BE2C (cell line): ENCODE data around the gene MYO1E.

Experiments used
- DNase-seq: peaks from one replicate; pipeline ENCODE4 v3.0.0-alpha.2; 2020
- H3K27me3 ChIP-seq: fragments of 250-450 bp; sonication (Bioruptor Pico); 2 replicates; pipeline ENCODE4 v1.5.1; 2020; ENCODE audit warnings: mild to moderate bottlenecking
- H3K36me3 ChIP-seq: fragments of 250-450 bp; sonication (Bioruptor Pico); 2 replicates; pipeline ENCODE4 v1.5.1; 2020; ENCODE audit warnings: mild to moderate bottlenecking
- H3K4me1 ChIP-seq: fragments of 250-450 bp; sonication (Bioruptor Pico); 2 replicates; pipeline ENCODE4 v1.5.1; 2020
- H3K4me3 ChIP-seq: 2 replicates; pipeline ENCODE4 v1.5.1; 2011; ENCODE audit warnings: low read depth, low read length
- H3K9me3 ChIP-seq: fragments of 250-450 bp; sonication (Bioruptor Pico); 2 replicates; pipeline ENCODE4 v1.5.1; 2020
- TF ChIP-seq, protein P1 (sequence below): IDR thresholded peaks from 2 replicates; pipeline ENCODE4 v1.5.1; 2012; ENCODE audit warnings: mild to moderate bottlenecking, low read depth, low read length

Gene MYO1E

GRCh38 chr15:59194639-59195325, 177.9 kb downstream of the MYO1E start:
- no peaks in the 10 kb centered on the region for H3K9me3 ChIP-seq
- H3K4me1 ChIP-seq: no peaks in the 10 kb centered on the region
- no peak overlapping the region for H3K4me3 ChIP-seq
- no peaks in the 10 kb centered on the region for H3K36me3 ChIP-seq
- H3K27me3 ChIP-seq: no peaks in the 10 kb centered on the region
- DNase-seq: no peak
- TF ChIP-seq, protein P1, sequence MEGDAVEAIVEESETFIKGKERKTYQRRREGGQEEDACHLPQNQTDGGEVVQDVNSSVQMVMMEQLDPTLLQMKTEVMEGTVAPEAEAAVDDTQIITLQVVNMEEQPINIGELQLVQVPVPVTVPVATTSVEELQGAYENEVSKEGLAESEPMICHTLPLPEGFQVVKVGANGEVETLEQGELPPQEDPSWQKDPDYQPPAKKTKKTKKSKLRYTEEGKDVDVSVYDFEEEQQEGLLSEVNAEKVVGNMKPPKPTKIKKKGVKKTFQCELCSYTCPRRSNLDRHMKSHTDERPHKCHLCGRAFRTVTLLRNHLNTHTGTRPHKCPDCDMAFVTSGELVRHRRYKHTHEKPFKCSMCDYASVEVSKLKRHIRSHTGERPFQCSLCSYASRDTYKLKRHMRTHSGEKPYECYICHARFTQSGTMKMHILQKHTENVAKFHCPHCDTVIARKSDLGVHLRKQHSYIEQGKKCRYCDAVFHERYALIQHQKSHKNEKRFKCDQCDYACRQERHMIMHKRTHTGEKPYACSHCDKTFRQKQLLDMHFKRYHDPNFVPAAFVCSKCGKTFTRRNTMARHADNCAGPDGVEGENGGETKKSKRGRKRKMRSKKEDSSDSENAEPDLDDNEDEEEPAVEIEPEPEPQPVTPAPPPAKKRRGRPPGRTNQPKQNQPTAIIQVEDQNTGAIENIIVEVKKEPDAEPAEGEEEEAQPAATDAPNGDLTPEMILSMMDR: no peak

GRCh38 chr15:59191855-59192237, 180.8 kb downstream of the MYO1E start:
- TF ChIP-seq, protein P1: no peak
- Histone ChIP-seq H3K4me1 (no peaks in the 10 kb centered on the region), H3K4me3 (no peak overlapping the region), H3K36me3 (no peaks in the 10 kb centered on the region), H3K27me3 (no peaks in the 10 kb centered on the region), H3K9me3 (peaks cover 4% of the 10 kb centered on the region; the same call in 1 of the 2 replicates)
- no peak for DNase-seq

DNA sequence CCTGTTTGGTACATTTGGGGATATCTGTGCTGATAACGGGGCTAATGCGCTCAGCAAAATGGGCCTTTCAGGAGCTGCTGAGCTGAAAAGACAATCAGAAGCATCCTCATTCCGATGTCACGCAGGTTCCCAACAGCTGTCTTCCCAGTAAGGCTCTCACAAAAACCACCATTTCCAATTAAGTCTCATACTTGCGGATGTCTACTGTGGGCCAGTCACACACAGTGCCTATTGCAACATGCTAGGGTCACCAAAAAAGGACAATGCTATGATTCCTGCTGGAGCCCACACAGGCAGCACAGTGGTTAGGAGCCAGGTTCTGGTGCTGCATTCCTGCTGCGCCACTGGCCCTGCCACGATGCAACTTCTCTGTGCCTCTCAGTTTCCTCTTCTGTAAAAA, 182.4 kb downstream of the MYO1E start:
- H3K27me3 ChIP-seq: no peaks in the 10 kb centered on the region
- H3K9me3 ChIP-seq: peaks cover 4% of the 10 kb centered on the region; the same call in 1 of the 2 replicates
- H3K36me3 ChIP-seq: no peaks in the 10 kb centered on the region
- no peaks in the 10 kb centered on the region for H3K4me1 ChIP-seq
- H3K4me3 ChIP-seq: no peak overlapping the region
- DNase-seq: no peak
- TF ChIP-seq, protein P1: no peak

- H3K4me1 ChIP-seq: no peaks in the 10 kb centered on the region
- H3K27me3 ChIP-seq: no peaks in the 10 kb centered on the region
- DNase-seq: no peak
- H3K36me3 ChIP-seq: no peaks in the 10 kb centered on the region
- H3K4me3 ChIP-seq: no peak overlapping the region
- peaks cover 4% of the 10 kb centered on the region; the same call in 1 of the 2 replicates for H3K9me3 ChIP-seq
- TF ChIP-seq, protein P1: no peak
These were observed 183.4 kb downstream of the MYO1E start for GRCh38 chr15:59189241-59189640.

- Histone ChIP-seq H3K4me1 (no peaks in the 10 kb centered on the region), H3K4me3 (no peak overlapping the region), H3K9me3 (peaks cover 4% of the 10 kb centered on the region), H3K27me3 (no peaks in the 10 kb centered on the region), H3K36me3 (no peaks in the 10 kb centered on the region)
- no peak for DNase-seq
- TF ChIP-seq, protein P1: no peak
These were observed 186.2 kb downstream of the MYO1E start for GRCh38 chr15:59186501-59186900.

- H3K4me1 ChIP-seq: no peaks in the 10 kb centered on the region
- no peaks in the 10 kb centered on the region for H3K36me3 ChIP-seq
- no peaks in the 10 kb centered on the region for H3K27me3 ChIP-seq
- H3K4me3 ChIP-seq: no peak overlapping the region
- peaks cover 4% of the 10 kb centered on the region for H3K9me3 ChIP-seq
- TF ChIP-seq, protein P1: peak; percentile 14; the same call in 1 of the 2 replicates
- no peak for DNase-seq
These were observed 186.9 kb downstream of the MYO1E start for GRCh38 chr15:59185725-59186124.
